HG03280 (cell line): Measurements from ENCODE around the gene KIRREL3.

Experiments
- ATAC-seq: cut with Tn5 transposase; IDR thresholded peaks from one replicate; pipeline ENCODE4 v1.9.1; 2021; ENCODE audit warnings: mild to moderate bottlenecking, moderate library complexity; ENCODE audit not compliant: unreplicated experiment

Gene KIRREL3

DNA sequence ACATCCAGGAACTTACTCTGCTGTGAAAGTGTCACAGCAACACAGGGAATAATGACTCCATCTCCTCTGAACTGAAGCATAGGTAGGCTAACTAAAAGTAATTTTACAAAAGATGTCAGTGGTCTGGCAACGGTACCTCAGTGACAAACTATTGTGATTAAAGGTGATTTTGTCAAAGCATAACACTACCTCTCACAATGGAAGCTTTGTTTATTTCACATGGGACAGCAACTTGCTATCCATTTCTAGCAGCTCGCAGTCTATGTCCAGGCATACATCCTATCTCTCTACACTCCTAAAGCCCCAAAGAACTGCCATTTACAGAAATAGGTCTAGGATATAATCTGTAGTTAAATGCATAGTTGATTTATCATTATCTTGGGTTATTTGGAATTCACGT is 163.0 kb downstream of the KIRREL3 start:
- ATAC-seq = no peak

- no peak for ATAC-seq
These were observed 166.0 kb downstream of the KIRREL3 start for GRCh38 chr11:126834573-126834972.

GRCh38 chr11:126834149-126834548 is 166.4 kb downstream of the KIRREL3 start:
- no peak for ATAC-seq

- ATAC-seq = no peak
These were observed 167.5 kb downstream of the KIRREL3 start for GRCh38 chr11:126833065-126833464.

GRCh38 chr11:126832387-126832786 is 168.2 kb downstream of the KIRREL3 start:
- ATAC-seq = no peak

DNA sequence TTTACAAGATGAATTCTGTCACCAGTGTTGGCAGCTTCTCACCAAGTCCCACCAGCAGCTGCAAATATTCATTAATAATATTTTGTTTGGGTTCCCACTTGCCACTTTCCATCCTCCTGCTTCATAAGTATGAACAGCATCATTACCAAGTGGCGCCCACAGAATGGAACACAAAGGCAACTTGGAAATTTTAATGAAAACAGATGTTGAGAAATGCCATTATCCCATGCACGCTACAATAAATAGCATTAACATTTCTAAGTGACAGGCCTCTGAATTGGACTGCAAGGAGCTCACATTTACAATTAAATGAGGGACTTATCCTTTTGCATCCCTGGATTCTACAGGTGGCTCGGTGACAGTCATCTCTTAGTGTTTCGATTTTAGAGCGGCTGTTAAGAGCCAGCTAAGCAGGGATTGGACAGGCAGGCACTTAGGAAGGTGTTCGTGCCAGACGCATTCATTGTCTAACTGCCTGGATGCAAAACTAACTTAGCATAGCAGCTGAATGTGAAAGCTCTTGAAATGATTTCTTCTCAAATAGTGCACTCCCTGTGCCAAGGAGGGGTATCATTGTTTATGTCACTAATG is 170.3 kb downstream of the KIRREL3 start:
- ATAC-seq = no peak

- no peak for ATAC-seq
These were observed 170.9 kb downstream of the KIRREL3 start for GRCh38 chr11:126829716-126830115.

DNA sequence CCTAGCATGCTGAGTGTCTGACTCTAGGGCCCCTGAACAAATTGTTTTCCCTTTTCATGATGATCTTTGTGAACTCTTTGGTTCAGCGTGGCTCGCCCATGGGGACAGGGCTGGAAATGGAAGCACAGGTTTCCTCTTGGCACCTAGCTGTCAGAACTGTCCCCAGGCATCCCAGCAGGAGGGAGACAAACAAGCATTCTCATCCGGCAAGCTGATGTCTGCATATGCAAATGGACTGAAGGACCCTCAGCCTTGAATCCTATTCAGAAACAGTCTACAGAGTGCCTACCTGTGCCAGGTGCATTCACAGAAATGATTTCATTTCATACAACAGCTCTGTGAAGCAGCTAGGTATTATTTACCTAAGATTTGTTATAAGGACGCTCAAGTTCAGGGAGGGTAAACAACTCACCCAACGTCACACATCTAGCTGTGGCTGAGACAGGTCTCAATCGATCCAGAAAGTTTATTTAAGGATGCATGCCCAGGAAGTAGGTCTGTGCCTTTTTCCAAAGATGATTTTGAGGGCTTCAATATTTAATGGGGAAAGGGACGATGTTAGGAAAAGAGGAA is 176.4 kb downstream of the KIRREL3 start:
- no peak for ATAC-seq

GRCh38 chr11:126823274-126823673 is 177.3 kb downstream of the KIRREL3 start:
- ATAC-seq = no peak

DNA sequence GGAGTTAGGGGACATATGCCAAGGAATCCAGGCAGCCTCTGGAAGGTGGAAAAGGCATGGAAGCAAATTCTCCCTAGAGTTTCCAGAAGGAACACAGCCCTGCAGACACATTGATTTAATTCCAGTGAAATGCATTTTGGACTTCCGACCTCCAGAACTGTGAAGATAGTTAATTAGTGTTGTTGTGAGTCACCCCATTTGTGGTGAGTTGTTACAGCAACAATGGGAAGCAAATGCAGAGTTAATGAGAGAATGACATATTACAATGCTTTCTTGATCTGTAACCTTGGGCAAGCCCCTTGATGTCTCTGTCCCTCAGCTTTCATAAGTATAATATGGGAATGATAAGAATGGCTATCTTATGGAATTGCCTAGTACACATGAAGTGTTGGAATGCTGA is 178.7 kb downstream of the KIRREL3 start:
- ATAC-seq = no peak

GRCh38 chr11:126819194-126819593 is 181.4 kb downstream of the KIRREL3 start:
- ATAC-seq = no peak

GRCh38 chr11:126817523-126818450 is 182.8 kb downstream of the KIRREL3 start:
- ATAC-seq = no peak

- no peak for ATAC-seq
These were observed 183.5 kb downstream of the KIRREL3 start for GRCh38 chr11:126817096-126817495.

DNA sequence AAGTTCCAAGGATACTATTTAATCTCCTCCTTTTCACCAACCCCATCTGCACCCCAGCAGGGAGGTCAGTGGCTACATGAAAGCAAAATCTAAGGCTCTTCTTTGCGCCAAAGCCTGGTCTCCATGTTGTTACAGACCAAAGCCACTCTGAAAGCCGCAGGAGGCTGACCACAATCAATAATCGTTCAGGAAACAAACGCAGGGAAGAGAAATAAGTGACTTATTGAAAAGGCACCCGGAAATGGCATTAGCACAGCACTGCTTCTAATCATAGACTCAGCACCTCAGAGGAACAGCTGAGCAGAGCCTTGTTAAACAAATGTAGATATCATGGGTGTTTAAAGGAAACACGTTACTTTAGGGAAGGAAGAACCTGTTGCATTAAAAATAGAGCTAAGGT is 183.9 kb downstream of the KIRREL3 start:
- ATAC-seq = no peak

- ATAC-seq = no peak
These were observed 185.5 kb downstream of the KIRREL3 start for GRCh38 chr11:126815111-126815510.

DNA sequence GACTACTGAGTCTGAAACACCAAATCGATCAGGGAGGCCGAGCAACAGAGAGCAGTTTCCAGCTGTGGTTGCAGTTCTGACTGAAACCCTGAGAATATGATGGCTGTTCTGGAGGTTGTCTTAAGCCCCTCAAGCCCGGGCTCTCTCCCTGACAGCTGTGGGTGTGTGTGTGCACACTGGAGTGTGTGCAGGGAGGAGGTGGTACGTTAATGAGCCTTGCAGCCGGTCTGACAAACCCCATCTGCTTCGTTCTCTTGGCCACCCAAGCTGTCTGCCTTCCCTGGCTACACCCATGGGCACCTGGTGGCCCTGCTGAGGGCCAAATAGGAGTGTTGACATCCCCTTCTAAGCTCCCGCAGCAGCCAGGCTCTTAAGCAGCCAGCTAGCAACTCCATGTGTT is 189.8 kb downstream of the KIRREL3 start:
- no peak for ATAC-seq

DNA sequence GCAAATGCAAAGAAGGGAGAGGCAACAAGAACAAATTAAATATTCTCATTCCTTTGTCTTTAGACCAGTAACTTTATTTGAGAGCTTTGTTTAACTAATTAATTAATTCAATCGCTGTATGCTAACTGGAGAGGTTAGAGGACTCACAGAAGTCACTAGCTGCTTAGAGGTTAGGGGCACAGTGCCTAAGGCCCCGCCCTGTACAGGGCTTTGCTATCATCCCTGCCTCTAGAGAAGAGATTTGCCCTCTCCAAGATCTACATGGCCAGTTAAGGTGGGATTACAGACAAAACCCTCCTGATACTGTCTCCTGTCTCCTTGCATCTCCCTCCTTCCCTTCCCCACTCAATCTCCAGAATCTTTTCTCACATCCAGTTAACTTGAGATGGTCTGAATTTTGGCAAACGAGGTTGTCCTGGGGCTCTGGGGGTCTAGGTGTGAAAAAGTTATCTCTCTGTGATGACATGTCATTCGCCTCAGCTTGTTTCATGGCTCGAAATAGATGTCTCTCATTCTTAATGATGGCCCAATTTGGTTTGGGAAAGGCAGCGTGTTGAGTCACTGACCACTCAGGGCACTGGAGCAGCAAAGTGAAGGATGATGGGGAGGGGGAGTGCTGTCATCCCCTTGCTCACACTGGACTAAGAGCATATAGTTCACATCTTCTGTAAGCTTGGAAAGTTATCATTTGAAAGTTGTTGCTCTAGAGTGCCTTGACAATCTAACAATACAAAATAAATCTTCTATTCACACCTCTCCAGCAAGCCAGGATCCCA is 190.9 kb downstream of the KIRREL3 start:
- no peak for ATAC-seq

DNA sequence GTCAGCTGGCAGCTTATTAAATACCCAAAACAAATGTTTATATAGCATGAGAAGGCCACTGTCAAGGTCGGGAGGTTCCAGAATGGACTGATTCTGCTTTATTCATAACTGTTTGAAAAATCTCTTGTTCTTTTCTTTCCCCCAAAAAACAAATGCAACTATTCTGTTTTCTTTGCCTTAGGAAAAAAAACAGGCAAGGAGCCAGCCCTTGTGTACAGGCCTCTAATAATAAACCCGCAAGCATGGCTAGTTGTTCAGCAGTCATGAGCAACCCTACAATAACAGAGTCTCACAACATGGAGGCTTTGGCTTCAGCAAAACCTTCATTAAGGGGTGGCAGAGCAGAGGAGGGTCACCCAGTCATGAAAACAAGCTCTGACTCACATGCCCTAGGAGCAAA is 191.7 kb downstream of the KIRREL3 start:
- ATAC-seq = no peak

DNA sequence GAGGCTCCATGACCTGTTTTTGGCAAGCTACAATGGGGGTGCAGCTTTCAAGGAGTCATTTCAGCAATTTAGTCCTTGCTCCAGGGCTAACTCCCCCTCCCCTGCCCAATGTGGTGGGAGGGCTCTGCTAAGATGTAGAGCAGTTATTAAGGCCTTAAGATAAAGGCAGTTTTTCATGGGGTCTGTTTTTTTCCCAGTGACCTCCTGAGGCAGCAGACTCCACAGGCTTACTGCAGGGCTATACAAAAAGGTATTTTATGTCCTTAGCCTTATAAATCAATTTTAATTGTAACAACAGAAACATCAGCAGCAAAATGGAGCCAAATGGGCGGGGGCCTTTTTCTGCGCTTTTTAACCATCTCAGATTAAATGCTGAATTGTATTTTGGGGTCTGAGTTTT is 192.3 kb downstream of the KIRREL3 start:
- no peak for ATAC-seq

DNA sequence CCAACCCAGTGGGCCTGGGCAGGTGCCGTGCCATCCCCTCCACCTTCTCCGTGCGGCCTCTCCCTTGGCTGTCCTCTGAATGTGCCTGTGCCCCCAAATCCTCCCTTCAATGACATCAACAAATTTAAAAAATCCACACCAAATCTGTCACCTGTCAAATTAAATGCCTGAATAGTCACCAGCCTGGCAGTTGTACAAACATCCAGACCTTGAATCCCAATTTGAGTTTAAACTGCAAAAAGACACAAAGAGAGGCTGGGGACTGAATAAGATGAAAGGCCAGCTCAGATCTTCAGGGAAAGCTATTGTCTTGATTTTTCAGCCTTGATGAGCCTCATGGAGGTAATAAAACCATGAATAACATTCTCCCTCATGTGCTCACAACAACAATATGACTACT is 194.7 kb downstream of the KIRREL3 start:
- no peak for ATAC-seq

- no peak for ATAC-seq
These were observed 196.2 kb downstream of the KIRREL3 start for GRCh38 chr11:126804363-126804762.
